HG03280 (cell line): ENCODE data around the gene KMT2C.

Experiments used
- ATAC-seq: cut with Tn5 transposase; IDR thresholded peaks from one replicate; pipeline ENCODE4 v1.9.1; 2021; ENCODE audit warnings: mild to moderate bottlenecking, moderate library complexity; ENCODE audit not compliant: unreplicated experiment

KMT2C gene

DNA sequence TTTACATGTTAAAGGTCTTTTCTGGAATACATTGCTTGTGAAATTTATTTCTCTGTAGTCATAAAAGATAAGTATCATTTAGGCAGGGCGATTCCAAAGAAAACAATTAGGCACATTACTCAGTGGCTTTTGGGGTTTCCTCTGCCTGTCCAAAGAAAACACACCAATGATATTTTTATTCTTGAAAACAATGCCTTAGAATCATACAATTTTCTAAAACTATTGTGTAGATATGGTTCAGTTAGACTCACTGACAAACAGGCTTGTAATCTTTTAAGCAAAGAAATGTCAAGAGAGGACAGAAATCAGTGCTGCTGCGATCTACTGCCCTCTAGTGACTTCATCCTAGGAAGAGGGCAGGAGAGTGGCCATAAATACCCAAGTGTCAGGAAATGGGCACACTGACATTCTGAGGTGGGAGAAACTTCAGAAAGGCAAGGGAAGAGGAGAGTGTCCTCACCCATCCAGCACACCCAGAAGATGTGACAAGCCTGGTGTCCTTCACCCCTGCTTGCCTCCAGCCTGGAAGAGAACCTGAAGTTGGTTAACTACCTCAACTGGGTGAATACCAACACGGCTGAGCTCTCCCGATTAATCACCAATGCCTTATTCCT, 289.8 kb downstream of the KMT2C start:
- no peak for ATAC-seq

DNA sequence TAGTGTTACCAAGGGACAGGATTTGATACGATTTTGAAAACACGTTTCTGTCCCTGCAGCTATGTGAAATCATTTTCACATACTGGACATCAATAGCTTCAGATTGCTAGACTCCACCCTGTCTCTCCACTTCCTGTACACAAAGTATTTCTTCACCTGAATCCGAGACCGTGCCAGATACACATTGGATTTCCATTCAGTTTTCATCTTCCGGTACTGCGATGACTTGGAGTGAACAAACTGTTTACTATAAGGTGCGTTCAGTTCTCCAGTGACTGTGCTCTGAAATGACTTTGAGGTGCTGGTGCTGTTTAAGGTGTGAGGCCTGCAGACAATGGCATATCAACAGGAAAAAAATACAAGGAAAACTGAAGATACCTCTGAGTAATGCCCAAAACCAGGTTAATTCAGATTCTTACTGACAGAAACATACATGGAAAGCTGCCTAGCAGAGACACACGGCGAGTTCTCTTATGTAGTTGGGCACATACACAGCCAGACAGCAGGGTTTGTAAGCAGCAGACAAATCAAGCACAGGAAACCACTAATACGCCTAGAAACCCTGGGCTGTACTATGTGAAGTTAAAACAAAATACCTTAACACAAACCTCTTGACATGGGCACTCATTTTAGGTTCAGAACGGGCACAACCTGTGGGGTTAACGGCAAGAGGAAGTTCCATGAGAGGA, 291.1 kb downstream of the KMT2C start:
- ATAC-seq: no peak

DNA sequence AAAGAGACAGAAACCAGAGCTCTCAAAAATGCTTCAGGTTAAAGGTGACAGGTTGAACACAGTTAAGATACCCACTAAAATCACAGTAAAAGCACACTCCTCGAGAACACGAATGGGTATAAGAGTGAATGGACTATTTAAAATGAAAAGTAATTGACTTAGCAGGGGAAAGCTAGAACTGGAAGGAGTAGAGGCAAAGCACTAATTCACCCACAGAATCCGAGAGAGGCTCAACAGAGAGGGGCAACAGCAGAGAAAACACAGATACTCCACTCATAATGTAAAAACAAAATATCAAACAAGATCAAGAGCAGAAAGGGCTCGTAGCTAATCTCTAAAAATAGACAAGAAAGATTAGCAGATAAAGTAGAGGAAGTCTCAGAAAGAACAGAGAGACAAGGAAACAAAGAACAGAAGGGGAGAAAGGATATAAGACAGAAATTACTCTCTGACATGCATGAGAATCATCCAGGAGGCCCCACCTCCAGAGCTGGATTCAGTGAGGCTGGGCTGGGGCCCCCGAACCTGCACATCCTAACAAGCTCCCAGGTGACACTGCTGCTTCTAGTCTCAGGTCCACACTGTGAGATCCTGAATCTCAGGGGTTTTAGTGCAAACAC, 292.7 kb downstream of the KMT2C start:
- no peak for ATAC-seq

DNA sequence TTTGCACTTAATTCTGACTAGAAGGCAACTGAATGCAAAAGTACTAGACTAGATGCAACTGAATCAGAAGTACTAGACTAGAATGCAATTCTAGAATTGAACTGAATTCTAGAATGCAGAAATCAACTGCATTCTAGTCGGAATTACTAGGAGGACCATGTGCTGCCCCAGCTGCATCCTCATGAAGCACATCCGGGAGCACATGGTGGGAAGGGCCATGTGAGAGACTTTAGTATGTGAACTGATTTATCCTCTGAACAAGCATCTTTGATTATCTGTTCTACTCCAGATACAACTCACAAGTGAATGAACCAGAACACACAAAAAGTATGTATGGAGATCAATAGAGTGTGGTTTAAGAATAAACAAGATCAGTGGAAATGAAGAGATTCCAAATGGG, 295.2 kb downstream of the KMT2C start:
- ATAC-seq: no peak

DNA sequence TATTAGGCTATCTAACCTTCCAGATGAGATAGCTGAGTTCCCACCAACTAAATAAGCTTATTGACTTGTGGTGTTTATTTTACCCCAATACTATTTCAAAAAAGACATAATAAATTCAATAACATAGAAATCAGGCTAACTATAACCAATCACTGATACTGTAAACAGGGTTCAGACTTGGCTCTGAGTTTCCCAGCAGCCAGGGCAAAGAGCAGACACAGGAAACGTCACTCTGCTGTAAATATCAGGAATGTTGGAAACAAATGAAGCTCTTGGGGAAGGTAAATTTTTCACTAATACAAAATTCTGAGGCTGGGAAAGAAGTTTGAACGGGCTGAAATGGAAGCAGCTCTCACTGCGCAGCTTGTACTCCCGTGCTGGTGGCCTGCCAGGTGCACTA, 295.7 kb downstream of the KMT2C start:
- no peak for ATAC-seq

DNA sequence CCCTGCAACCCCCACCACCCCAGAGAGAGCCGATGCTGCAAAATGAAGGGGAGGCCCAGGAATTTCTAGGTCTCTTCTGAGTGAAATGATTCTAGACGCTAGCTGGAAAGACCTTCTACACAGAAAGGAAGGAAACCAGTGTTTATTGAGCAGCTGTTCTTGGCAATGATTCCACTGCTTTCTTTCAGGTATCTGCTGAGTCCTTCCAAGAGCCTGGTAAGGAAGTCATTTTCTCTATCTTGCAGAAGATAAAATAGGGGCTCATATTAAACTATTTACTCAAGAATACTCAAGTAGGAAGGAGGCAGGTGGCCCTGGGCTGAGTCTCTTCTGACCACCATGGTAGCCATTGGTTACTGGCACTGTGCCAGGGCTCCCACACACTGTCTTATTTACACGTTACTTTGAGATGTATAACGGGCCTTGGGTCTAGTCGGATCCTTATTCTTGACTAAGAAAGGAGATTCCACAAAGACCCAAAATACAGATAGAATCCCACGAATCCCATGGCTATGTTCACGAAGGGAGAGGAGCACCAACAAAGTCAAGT, 298.3 kb downstream of the KMT2C start:
- no peak for ATAC-seq

DNA sequence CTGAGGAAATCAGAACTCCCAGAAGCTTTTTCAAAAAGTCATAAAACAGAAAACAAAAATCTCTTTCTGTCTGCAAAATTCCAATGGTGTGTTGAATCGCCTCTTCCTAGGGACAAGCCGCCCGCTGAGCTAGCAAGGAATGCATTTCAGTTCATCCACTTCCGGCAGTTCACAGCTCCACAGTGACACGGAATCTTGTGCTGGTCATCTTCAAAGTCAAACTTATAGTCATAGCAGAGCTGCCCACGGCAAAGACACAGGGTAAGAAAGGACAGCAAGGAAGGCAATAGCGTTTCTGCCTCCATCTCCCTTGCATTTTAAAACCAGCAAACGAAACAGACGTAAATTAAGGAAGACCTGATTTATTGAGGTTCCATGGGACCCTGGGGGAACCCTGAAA, 299.1 kb downstream of the KMT2C start:
- ATAC-seq: no peak

DNA sequence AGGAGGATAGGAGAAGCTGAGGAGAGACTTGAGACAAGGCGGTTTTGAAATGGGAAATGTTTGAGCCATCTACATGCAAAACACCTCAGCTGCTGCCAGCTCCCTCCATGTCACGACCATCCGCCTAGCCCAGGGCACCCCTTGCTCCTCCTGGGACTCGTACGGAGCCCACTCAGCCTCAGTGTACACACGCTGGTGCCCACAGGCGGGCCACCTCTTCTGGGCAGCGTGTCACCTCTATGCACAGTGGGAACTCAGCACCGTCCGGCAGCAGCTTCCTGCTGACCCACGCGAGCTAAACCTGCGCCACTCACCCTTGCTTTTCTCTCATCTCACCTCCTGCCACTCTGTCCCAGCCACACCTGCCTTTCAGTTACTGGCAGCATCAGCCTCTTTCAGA, 302.0 kb downstream of the KMT2C start:
- ATAC-seq: no peak

DNA sequence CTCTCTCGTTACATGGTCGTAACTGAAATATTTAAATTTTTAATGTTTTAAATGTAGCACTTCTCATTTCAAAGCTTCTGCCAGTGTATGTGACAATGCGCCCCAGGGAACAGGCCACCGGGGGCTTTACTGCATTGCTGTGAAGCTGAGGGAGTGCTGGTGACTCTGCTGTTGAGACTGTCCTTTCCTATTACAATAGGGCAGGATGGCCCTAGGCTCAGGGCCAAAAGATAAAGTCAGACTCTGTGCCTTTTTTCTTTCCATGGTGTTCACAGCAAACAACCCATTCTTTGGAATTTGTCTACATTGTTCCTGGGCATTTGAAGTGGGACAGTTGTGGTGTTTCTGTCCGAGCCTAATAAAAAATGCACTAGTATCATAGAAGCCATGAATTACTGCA, 303.0 kb downstream of the KMT2C start:
- no peak for ATAC-seq

DNA sequence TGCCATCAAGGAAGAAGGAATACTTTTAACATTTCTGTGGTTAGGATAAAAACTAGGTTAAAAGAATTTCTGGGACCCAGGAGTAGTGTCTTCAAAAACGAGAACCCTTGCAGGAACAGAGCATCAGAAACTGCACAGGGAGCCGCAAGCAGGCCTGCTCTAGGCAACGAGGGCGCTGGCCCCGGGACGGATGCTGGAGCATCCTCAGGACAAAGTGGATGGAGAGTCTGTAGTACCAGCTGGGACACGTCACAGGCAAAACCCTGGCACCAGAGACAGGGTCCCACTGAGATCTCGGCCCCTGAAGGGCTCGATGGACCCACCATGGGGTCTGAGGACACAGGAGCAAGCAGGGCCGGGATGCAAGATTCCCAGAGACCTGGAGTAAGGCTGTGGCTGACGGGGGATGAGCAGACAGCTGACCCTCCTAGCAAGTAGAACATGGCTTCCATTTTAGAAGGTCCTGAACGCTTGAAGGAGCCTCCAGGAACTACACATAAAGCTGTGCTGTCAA, 303.8 kb downstream of the KMT2C start:
- no peak for ATAC-seq

DNA sequence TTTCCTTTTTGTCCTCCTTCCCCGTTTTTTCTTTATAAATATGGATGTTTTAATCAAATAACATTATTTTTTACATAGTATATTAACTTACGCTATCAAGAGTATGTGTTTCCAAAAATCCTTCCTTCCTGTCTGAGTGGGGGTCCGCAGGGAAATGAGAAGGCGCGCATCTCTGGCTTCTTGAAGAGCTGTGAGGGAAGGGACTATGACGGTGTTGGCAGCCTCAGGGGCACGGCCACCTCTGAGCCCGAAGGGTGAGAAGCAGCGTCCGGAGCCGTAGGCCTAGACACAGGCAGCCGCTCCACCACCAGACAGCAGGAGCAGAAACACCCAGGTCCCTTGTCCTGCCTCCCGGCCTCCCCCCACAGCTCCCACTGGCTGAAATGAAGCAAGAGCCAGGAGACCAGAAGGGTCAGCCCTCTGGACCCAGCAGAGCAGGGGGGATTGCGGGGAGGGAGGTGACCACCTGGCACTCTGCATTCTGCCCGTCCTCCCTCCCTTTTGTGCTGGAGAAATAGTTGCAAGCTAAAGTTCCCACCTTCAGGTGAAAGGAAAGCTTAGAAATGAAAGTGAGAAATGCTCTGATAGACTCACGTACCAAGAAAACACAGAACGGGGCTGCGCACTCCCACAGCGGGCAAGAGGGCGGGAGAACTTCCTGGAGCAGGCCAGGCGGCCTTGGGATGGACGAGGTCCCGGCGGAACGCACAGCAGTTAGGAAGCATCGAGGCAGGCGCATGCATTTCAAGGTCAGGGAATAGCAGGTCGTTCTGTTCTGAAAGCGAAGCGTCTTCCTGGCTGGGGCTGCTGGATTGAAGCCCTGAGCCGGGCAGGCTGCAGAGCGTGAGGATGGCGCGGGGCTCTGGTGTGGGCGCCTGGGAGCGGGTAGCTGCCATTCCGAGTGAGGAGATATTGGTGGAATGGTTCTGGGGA, 304.9 kb downstream of the KMT2C start:
- ATAC-seq: no peak

DNA sequence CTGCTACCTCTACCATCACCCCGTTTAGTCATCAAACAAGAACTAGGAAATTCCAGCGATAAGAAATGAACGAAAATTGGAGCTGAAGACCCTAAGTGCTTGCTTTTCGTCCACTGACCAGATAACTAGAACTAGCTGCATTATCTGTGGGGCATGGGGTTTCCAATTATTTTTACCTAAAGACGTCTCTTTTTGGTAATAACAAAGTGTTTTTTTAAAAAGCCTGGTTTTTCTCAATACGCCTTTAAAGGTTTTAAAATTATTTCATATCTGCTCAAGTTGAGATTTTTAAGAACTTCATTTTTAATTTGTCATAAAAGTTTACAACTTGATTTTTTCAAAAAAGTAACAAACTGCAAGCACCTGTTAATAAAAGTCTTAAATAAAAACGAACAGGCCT, 306.1 kb downstream of the KMT2C start:
- no peak for ATAC-seq

DNA sequence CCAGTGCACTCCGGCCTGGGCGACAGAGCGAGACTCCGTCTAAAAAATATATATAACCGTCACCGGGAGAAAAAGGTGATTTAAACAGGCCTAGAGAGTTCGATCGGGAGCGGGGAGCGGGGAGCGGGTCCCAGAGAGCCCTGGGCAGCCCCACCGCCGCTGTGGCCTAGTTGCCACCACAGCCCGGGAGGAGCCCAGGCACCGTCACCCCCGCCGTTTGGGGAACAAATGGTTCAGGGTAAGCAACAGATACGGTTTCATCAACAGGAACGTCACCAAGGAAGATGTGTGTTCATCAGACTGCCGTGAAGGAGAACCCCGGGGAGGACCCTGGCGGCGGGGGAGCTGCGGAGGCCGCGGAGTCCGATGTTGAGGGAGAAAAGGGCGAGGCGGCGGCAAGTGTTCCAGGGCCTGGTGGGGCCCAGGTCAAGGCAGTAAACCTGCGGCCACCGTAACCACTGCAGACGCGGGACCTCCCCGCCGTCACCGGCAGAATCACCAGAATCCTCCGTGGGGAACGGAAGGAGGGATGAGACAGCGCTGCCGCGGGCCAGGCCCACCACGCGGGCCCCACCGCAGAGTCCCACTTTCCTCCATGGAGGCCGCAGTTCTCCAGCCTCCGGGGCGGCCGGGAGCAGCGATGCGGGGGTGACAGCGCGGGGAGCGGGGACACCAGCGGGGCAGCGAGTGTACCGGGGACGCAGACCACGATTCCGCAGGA, 306.9 kb downstream of the KMT2C start:
- ATAC-seq: no peak

DNA sequence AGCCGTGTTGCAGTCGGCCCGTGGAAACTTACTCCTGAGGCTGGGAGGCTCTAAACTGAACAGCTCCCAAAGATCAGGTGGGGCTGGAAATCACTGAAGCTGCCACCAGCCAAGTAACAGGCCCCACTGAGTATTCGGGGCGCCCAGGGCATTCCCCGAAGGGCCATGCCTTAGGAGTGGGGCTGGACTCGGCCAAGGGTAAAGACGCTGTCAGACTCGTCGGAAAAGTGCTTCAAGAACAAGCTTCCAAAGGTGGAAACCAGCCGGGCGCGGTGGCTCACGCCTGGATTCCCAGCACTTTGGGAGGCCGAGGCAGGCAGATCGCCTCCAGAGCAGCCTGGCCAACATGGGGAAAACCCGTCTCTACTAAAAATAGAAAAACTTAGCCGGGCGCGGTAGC, 307.6 kb downstream of the KMT2C start:
- ATAC-seq: no peak

DNA sequence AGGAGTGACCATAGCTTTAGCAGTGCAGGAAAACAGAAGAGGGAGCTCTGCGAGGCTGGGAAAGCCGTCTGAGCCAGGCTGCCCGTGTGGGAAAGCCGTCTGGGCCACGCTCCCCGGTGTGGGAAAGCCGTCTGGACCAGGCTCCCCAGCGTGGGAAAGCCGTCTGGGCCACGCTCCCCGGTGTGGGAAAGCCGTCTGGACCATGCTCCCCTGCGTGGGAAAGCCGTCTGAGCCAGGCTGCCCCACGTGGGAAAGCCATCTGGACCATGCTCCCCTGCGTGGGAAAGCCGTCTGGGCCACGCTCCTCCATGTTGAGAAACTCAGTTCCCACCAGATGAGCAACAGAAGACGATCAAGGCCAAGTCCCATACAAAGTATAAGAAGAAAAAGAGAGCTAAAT, 308.6 kb downstream of the KMT2C start:
- ATAC-seq: no peak

DNA sequence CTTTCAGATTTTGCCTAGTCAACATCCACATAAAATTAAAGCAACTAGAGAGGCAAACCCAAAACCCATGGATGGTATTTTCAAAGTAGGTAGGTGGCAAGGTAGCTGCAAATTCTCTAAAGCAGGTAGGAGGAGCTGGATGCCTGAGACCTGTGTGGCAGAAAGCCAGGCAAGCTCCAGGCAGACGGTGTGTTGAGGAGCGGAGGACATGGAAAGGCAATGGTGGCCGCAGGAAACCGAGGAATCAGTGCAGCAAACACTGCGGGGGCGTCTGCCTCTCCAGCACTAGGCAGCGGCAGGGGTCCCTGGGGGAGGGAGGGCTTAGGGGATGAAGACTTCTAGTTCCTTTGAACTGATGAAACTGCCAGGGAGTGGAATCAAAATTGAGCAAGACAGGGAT, 309.1 kb downstream of the KMT2C start:
- ATAC-seq: no peak

DNA sequence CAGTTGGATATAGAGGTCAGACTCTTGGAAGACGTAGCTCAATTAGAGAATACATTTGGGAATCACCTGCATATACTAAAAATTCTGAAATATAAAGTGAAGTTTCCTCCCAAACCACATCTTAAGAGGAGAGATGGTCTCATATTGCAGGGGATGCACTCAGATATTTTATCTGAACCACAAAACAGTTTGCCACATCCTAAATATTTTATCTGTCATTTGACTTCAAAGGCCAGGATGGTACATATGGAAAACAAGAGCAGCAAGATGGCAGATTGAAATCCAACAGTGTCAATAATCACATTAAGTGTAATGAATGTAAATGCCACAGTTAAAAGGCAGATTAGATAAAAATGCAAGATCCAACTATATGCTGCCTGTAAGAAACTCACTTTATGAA, 313.3 kb downstream of the KMT2C start:
- no peak for ATAC-seq

DNA sequence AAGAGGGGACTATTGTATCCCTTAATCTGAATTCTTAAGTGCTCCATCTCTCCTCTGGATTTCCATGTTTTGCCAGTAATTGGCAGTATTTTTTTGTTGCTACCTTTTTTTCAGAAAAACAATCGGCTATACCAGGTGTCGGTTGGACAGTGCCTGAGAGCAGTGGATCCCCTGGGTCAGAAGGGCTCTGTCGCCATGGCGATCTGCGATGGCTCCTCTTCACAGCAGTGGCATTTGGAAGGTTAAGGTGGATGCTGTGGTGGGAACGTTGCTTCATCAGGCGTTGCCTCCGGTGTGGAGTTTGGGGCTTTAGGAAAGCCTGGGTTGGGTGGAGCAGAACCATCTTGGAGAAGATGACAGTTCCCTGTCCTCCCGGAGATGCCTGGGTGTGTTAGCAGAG, 314.4 kb downstream of the KMT2C start:
- ATAC-seq: no peak

DNA sequence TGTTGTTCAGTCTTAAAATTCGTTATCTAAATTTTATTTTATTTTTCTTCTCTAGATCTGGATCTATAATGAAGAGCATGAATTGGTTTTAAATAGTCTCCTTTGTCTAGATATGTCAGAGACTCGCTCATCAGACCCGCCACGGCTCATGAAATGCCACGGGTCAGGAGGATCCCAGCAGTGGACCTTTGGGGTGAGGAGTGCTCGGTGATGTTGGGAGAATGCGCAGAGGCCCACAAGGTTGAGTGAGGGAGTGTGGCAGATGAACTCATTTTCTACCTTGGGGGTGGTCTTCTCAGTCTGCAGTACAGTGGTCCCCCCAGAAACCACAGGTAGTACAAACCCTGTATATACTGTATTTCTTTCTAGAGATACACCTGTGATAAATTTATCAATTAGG, 315.0 kb downstream of the KMT2C start:
- ATAC-seq: no peak

DNA sequence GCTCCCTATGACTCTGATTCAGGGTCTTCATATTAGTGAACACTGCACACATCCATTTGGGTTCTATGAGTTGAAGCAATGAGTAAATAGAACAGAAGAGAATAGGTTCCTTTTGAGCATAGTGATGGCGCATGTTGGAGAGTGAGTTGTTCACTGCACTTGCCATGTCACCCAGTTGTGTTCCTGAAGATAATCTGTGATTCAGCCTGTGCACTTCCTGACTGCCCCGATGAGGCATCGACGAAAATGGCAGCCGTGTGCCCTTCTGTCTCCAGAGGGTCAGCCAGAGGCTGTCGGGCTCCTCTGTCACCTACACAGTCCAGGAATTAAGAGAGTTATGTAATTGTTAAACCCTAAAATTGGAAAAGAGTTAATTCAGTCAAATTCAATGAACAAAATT, 315.6 kb downstream of the KMT2C start:
- no peak for ATAC-seq
